Measurements from ENCODE around the gene C16orf89.

The C16orf89 gene

GRCh38 chr16:5001571-5001970 is 64.2 kb downstream of the C16orf89 start (continued):
- TF ChIP-seq ZNF558 (tag by site-specific recombination; IDR thresholded peaks at IDR 0.05): no peak

- CTCF ChIA-PET: no interaction called here
- no peaks in the 10 kb centered on the region for H3K4me1 ChIP-seq (ENCODE audit: control insufficient read depth, insufficient read depth, low read length)
- H3K27ac ChIP-seq (ENCODE audit: extremely low read depth, low read depth, low read length): no peak overlapping the region
- no peak overlapping the region for H3K4me3 ChIP-seq (ENCODE audit: low read depth, low read length)
- TF ChIP-seq OVOL3 (tag by site-specific recombination; IDR thresholded peaks at IDR 0.05) (no peak), ZNF211 (tag by site-specific recombination; IDR thresholded peaks at IDR 0.05; ENCODE audit: low read depth) (no peak), ZNF610 (tag by site-specific recombination; IDR thresholded peaks at IDR 0.05; ENCODE audit: borderline replicate concordance) (no peak), SETDB1 (IDR thresholded peaks at IDR 0.05; ENCODE audit: insufficient read length, low read length) (no peak), ZNF701 (tag by site-specific recombination; IDR thresholded peaks at IDR 0.05) (no peak), ZNF140 (tag by site-specific recombination; IDR thresholded peaks at IDR 0.05) (no peak), ZNF560 (tag by site-specific recombination; IDR thresholded peaks at IDR 0.05; ENCODE audit: borderline replicate concordance) (no peak), GFI1B (tag by site-specific recombination; IDR thresholded peaks at IDR 0.05) (no peak), ZNF24 (tag by site-specific recombination; IDR thresholded peaks at IDR 0.05) (no peak)
- H3K9me3 ChIP-seq (ENCODE audit: control insufficient read depth, insufficient read depth, low read depth, low read length): no peaks in the 10 kb centered on the region
- POLR2A ChIA-PET: no interaction called here
- H3K36me3 ChIP-seq (ENCODE audit: control insufficient read depth in 2 of 2, insufficient read depth in 1 of 2, low read length in 2 of 2): no peaks in the 10 kb centered on the region
Measured at GRCh38 chr16:5000573-5001001, 65.2 kb downstream of the C16orf89 start.

GRCh38 chr16:4994719-4995434 is 70.9 kb downstream of the C16orf89 start:
- POLR2A ChIA-PET: interaction anchor here (0.7 kb wide), 1 partner anchor 364 kb away, joined by 3 read pairs; no protein-coding TSS in a partner anchor
- H3K27ac ChIP-seq (ENCODE audit: extremely low read depth, low read depth, low read length): no peak overlapping the region
- CTCF ChIA-PET: interaction anchor here (0.6 kb wide), 1 partner anchor 9 kb away, joined by 5 read pairs; no protein-coding TSS in a partner anchor
- H3K9me3 ChIP-seq (ENCODE audit: control insufficient read depth, insufficient read depth, low read depth, low read length): no peaks in the 10 kb centered on the region
- H3K4me1 ChIP-seq (ENCODE audit: control insufficient read depth, insufficient read depth, low read length): no peaks in the 10 kb centered on the region
- H3K4me3 ChIP-seq (ENCODE audit: low read depth, low read length): no peak overlapping the region
- no peaks in the 10 kb centered on the region for H3K36me3 ChIP-seq (ENCODE audit: control insufficient read depth in 2 of 2, insufficient read depth in 1 of 2, low read length in 2 of 2)
- TF ChIP-seq KLF1 (tag by site-specific recombination; IDR thresholded peaks at IDR 0.05) (no peak), PBX3 (CRISPR knock-in tag; IDR thresholded peaks at IDR 0.05) (no peak), ZFHX2 (tag by site-specific recombination; conservative IDR thresholded peaks at IDR 0.05) (peak; percentile 52)

Data from HEK293 (cell line).